ENCODE data around the gene PHACTR1. TPM values are rescaled to one million over a fixed set of nuclear protein-coding genes. Genes with fewer than 3 reads are reported as not detected.

Gene PHACTR1
- total and polyA plus RNA-seq, 2 of the 4 experiments (the other 2 are of a cell fraction), result not detected

DNA sequence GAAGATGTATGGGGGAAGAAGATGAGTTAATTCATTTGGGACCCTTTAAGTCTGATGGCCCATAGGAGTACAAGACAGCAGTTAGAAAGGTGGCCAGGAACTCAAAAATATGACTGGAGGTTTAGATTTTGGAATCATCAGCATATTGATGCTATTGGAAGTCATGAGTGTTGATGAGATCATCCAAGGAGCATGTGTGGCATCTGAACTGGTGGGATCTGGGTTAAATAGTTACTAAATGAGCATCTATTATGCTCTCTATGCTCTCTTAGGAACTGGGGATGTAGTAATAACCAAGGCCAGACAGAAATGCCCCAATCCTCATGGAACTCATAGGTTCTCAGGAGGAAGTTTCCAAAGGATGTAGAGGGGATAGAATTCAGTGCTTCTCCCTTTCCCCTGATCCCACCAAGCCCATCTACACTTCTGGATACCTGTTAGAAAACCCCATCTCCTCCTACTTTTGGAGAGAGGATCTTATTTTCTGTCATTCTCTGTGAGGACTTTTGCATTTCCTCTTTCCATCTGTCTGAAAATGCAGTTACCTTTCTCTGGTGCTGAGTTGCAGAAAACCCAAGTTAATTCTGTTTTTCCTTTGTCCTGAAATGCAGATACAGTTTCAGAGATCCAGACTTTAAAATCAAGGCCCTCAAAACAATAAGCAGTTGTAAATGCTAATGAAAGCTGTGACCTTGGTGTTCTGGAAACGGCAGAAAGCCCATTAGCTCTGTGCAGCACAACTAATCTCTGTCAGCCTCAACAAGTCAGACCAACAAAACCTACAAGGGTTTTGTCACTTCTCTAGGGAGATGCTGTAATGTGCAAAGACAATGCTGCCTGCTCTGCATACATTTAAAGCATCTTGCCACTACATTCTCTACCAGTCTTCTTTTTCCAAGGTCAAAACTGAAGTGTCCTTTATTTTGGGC, 546.0 kb downstream of the PHACTR1 start:
- Histone ChIP-seq H2AK9ac (replicated peaks; ENCODE audit: low read depth, low read length, poor library complexity) (no peak overlapping the region), H3K9me3 (ENCODE audit: control insufficient read depth, insufficient read depth, low read length) (no peaks in the 10 kb centered on the region), H2BK20ac (ENCODE audit: low read depth, low read length) (no peak overlapping the region), H2AFZ (replicated peaks; ENCODE audit: low read length, poor library complexity) (no peak overlapping the region), H4K8ac (ENCODE audit: low read depth in 2 of 2, low read length in 2 of 2) (no peak overlapping the region), H3K4me3 (ENCODE audit: insufficient read depth, low read depth, low read length) (no peak overlapping the region), H3K23ac (ENCODE audit: low read depth, low read length) (no peak overlapping the region), H2BK15ac (ENCODE audit: low read depth, low read length) (no peak overlapping the region), H2BK120ac (ENCODE audit: low read depth, low read length) (no peak overlapping the region), H2AK5ac (ENCODE audit: low read depth, low read length) (no peak overlapping the region), H3K4ac (ENCODE audit: low read depth, low read length) (no peak overlapping the region), H3K4me2 (ENCODE audit: low read depth, low read length) (no peak overlapping the region), H3K79me1 (ENCODE audit: low read depth in 1 of 2, low read length in 2 of 2) (no peaks in the 10 kb centered on the region), H3K9me1 (ENCODE audit: insufficient read depth, low read length) (no peaks in the 10 kb centered on the region; the same call in 1 of the 2 replicates), H3K27me3 (ENCODE audit: control insufficient read depth, insufficient read depth, low read length) (peaks cover 9% of the 10 kb centered on the region), H3K56ac (ENCODE audit: extremely low read depth, insufficient read depth, low read length) (no peak overlapping the region), H3K36me3 (ENCODE audit: control insufficient read depth, insufficient read depth, low read length) (no peaks in the 10 kb centered on the region), H4K20me1 (ENCODE audit: insufficient read depth, low read length) (no peaks in the 10 kb centered on the region), H4K91ac (ENCODE audit: insufficient read depth, low read depth, low read length) (no peak overlapping the region), H3K4me1 (ENCODE audit: control insufficient read depth, insufficient read depth, low read length) (no peaks in the 10 kb centered on the region), H3K9ac (ENCODE audit: low read depth, low read length) (no peak overlapping the region), H3K14ac (replicated peaks; ENCODE audit: low read depth, low read length) (no peak overlapping the region), H3K27ac (ENCODE audit: insufficient read depth, low read length) (no peak overlapping the region), H4K5ac (ENCODE audit: low read depth, low read length) (no peak overlapping the region), H2BK5ac (ENCODE audit: low read depth, low read length, poor library complexity, severe bottlenecking) (no peak overlapping the region), H3K18ac (ENCODE audit: low read depth, low read length) (no peak overlapping the region)
- ChIA-PET CTCF (interaction anchor here (0.6 kb wide), 1 partner anchor 124 kb away, joined by 4 read pairs; no protein-coding TSS in a partner anchor), POLR2A (ENCODE audit: unreplicated experiment) (no interaction called here)
- DNase-seq (no peak), ATAC-seq (ENCODE audit: low read depth) (no peak)
- dilution Hi-C loops (cut with HindIII; ENCODE audit: low sequenced_read_pairs, unreplicated experiment), result no loop called here
- WGBS, 2 experiments (ENCODE audit: extremely low coverage in 2 of 2, insufficient read length in 1 of 2), result no CpG with 5 or more reads among the region's 1 CpG
- intact Hi-C loops (cut with micrococcal nuclease), result no loop called here
- no TSS peak for BruUV-seq (replicated peaks)
- in situ Hi-C loops (cut with MboI; ENCODE audit: low sequenced_read_pairs), result no loop called here
- TF ChIP-seq RAD21 (IDR thresholded peaks at IDR 0.05; ENCODE audit: low read length) (no peak), FOS (IDR thresholded peaks at IDR 0.05; ENCODE audit: low read depth, low read length) (no peak), MAFK (IDR thresholded peaks at IDR 0.05; ENCODE audit: low read depth, low read length) (no peak), MAZ (IDR thresholded peaks at IDR 0.05; ENCODE audit: borderline replicate concordance, low read depth, low read length) (no peak), MXI1 (IDR thresholded peaks at IDR 0.05; ENCODE audit: borderline replicate concordance, low read depth, low read length) (no peak), NFE2L2 (IDR thresholded peaks at IDR 0.05; ENCODE audit: low read depth, low read length) (no peak), RCOR1 (IDR thresholded peaks at IDR 0.05; ENCODE audit: insufficient replicate concordance, low read length) (no peak)
- TF ChIP-seq, protein P1, sequence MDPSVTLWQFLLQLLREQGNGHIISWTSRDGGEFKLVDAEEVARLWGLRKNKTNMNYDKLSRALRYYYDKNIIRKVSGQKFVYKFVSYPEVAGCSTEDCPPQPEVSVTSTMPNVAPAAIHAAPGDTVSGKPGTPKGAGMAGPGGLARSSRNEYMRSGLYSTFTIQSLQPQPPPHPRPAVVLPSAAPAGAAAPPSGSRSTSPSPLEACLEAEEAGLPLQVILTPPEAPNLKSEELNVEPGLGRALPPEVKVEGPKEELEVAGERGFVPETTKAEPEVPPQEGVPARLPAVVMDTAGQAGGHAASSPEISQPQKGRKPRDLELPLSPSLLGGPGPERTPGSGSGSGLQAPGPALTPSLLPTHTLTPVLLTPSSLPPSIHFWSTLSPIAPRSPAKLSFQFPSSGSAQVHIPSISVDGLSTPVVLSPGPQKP (IDR thresholded peaks at IDR 0.05; ENCODE audit: borderline replicate concordance, low read depth, low read length), result no peak
- TF ChIP-seq, protein P2, sequence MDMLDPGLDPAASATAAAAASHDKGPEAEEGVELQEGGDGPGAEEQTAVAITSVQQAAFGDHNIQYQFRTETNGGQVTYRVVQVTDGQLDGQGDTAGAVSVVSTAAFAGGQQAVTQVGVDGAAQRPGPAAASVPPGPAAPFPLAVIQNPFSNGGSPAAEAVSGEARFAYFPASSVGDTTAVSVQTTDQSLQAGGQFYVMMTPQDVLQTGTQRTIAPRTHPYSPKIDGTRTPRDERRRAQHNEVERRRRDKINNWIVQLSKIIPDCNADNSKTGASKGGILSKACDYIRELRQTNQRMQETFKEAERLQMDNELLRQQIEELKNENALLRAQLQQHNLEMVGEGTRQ (IDR thresholded peaks at IDR 0.05; ENCODE audit: low read depth, low read length), result no peak
